K562 (cell line): ENCODE results near the gene PRCD. TPM values are rescaled to one million over a fixed set of nuclear protein-coding genes. Genes with fewer than 3 reads are reported as not detected.

Experiments
- BCLAF1 ChIP-seq, 2 experiments: fragments of 450-650 bp in 1 of 2; IDR thresholded peaks; 2 replicates each; pipeline ENCODE4 v1.6.1; 2011 to 2017; ENCODE audit warnings: low read depth in 2 of 2, antibody characterized with exemption in 1 of 2, borderline replicate concordance in 1 of 2, low read length in 1 of 2, mild to moderate bottlenecking in 1 of 2, mixed read lengths in 1 of 2; ENCODE audit not compliant: control insufficient read depth in 1 of 2
- LCOR ChIP-seq: sonication (generic); formaldehyde crosslinking; IDR thresholded peaks from 2 replicates; pipeline ENCODE4 v1.8.0; 2022; ENCODE audit warnings: mild to moderate bottlenecking, missing genetic modification reagents
- MED1 ChIP-seq: sonication (generic); formaldehyde crosslinking; IDR thresholded peaks from 2 replicates; pipeline ENCODE4 v1.8.1; 2023; ENCODE audit warnings: missing genetic modification reagents, borderline replicate concordance
- SMAD2 ChIP-seq: fragments of 150-350 bp; IDR thresholded peaks from 2 replicates; pipeline ENCODE4 v1.6.1; 2014; ENCODE audit warnings: low read depth, mild to moderate bottlenecking, low read length
- SNAPC5 ChIP-seq: fragments of 250-450 bp; sonication (Bioruptor Pico); IDR thresholded peaks from 2 replicates; pipeline ENCODE4 v1.8.0; 2021; ENCODE audit warnings: moderate library complexity, mild to moderate bottlenecking, inconsistent platforms
- TCF7 ChIP-seq: sonication (generic); IDR thresholded peaks from 2 replicates; pipeline ENCODE4 v1.6.1; 2016; ENCODE audit warnings: antibody characterized with exemption, borderline replicate concordance
- ZNF134 ChIP-seq: fragments of 250-450 bp; sonication (Bioruptor Pico); conservative IDR thresholded peaks from 2 replicates; pipeline ENCODE4 v1.4.0; 2020
- ZNF384 ChIP-seq: IDR thresholded peaks from 2 replicates; pipeline ENCODE4 v1.6.1; 2012; ENCODE audit warnings: low read depth, low read length, improper control_type of control experiment
- ZNF41 ChIP-seq: fragments of 250-450 bp; sonication (Bioruptor Pico); conservative IDR thresholded peaks from 2 replicates; pipeline ENCODE4 v1.4.0; 2020; ENCODE audit warnings: mild to moderate bottlenecking
- ZNF639 ChIP-seq, 2 experiments: fragments of 200-800 bp in 1 of 2; sonication (Bioruptor generic) in 1 of 2; sonication (generic) in 1 of 2; formaldehyde crosslinking in 1 of 2; IDR thresholded peaks in 1 of 2; conservative IDR thresholded peaks in 1 of 2; 2 replicates each; pipeline versions ENCODE4 v1.5.0 to v1.6.1; 2016 to 2020; ENCODE audit warnings: missing compliant biosample characterization in 1 of 2, missing genetic modification characterization in 1 of 2, missing genetic modification reagents in 1 of 2
- polyA plus RNA-seq, 8 experiments: library from polyadenylated mRNA; depleted of rRNA in 4 of 8; stranded (reverse) in 5 of 8; unstranded in 3 of 8; fragments of >200 nt; fragmentation: Nextera tagmentation in 2 of 8; fragmentation: Illumina TruSeq in 1 of 8; extraction: Ambion mirVana in 2 of 8; extraction: Trizol in 1 of 8; gene quantifications; 2 replicates each; pipeline versions ENCODE4 v1.2.1 to v1.2.3, GENCODE V29; 2011 to 2014; ENCODE audit warnings: inconsistent platforms in 1 of 8, missing spikeins in 1 of 8
- total RNA-seq, 7 experiments: library from RNA; depleted of rRNA in 6 of 7; stranded (reverse); fragments of >200 nt in 6 of 7; fragmentation: Illumina TruSeq in 2 of 7; extraction: Trizol in 2 of 7; gene quantifications; 2 replicates each; pipeline versions ENCODE4 v1.2.1 to v1.2.3, GENCODE V29; 2011 to 2021; ENCODE audit warnings: low replicate concordance in 1 of 7
- TF ChIP-seq, protein P1 (sequence below): fragments of 200-600 bp; sonication (generic); IDR thresholded peaks from one replicate; pipeline ENCODE4 v1.6.1; 2012; ENCODE audit warnings: mild to moderate bottlenecking, low read depth, low read length, inconsistent platforms

The PRCD gene
- total and polyA plus RNA-seq, 9 of the 15 experiments (the other 6 are each of a cell fraction or from before 2014, with no cell fraction given), result 0.20 to 0.25 (median 0.21) TPM; not detected in 6

GRCh38 chr17:76556765-76557367 lies 17.0 kb downstream of the PRCD start (continued):
- TF ChIP-seq, protein P1, sequence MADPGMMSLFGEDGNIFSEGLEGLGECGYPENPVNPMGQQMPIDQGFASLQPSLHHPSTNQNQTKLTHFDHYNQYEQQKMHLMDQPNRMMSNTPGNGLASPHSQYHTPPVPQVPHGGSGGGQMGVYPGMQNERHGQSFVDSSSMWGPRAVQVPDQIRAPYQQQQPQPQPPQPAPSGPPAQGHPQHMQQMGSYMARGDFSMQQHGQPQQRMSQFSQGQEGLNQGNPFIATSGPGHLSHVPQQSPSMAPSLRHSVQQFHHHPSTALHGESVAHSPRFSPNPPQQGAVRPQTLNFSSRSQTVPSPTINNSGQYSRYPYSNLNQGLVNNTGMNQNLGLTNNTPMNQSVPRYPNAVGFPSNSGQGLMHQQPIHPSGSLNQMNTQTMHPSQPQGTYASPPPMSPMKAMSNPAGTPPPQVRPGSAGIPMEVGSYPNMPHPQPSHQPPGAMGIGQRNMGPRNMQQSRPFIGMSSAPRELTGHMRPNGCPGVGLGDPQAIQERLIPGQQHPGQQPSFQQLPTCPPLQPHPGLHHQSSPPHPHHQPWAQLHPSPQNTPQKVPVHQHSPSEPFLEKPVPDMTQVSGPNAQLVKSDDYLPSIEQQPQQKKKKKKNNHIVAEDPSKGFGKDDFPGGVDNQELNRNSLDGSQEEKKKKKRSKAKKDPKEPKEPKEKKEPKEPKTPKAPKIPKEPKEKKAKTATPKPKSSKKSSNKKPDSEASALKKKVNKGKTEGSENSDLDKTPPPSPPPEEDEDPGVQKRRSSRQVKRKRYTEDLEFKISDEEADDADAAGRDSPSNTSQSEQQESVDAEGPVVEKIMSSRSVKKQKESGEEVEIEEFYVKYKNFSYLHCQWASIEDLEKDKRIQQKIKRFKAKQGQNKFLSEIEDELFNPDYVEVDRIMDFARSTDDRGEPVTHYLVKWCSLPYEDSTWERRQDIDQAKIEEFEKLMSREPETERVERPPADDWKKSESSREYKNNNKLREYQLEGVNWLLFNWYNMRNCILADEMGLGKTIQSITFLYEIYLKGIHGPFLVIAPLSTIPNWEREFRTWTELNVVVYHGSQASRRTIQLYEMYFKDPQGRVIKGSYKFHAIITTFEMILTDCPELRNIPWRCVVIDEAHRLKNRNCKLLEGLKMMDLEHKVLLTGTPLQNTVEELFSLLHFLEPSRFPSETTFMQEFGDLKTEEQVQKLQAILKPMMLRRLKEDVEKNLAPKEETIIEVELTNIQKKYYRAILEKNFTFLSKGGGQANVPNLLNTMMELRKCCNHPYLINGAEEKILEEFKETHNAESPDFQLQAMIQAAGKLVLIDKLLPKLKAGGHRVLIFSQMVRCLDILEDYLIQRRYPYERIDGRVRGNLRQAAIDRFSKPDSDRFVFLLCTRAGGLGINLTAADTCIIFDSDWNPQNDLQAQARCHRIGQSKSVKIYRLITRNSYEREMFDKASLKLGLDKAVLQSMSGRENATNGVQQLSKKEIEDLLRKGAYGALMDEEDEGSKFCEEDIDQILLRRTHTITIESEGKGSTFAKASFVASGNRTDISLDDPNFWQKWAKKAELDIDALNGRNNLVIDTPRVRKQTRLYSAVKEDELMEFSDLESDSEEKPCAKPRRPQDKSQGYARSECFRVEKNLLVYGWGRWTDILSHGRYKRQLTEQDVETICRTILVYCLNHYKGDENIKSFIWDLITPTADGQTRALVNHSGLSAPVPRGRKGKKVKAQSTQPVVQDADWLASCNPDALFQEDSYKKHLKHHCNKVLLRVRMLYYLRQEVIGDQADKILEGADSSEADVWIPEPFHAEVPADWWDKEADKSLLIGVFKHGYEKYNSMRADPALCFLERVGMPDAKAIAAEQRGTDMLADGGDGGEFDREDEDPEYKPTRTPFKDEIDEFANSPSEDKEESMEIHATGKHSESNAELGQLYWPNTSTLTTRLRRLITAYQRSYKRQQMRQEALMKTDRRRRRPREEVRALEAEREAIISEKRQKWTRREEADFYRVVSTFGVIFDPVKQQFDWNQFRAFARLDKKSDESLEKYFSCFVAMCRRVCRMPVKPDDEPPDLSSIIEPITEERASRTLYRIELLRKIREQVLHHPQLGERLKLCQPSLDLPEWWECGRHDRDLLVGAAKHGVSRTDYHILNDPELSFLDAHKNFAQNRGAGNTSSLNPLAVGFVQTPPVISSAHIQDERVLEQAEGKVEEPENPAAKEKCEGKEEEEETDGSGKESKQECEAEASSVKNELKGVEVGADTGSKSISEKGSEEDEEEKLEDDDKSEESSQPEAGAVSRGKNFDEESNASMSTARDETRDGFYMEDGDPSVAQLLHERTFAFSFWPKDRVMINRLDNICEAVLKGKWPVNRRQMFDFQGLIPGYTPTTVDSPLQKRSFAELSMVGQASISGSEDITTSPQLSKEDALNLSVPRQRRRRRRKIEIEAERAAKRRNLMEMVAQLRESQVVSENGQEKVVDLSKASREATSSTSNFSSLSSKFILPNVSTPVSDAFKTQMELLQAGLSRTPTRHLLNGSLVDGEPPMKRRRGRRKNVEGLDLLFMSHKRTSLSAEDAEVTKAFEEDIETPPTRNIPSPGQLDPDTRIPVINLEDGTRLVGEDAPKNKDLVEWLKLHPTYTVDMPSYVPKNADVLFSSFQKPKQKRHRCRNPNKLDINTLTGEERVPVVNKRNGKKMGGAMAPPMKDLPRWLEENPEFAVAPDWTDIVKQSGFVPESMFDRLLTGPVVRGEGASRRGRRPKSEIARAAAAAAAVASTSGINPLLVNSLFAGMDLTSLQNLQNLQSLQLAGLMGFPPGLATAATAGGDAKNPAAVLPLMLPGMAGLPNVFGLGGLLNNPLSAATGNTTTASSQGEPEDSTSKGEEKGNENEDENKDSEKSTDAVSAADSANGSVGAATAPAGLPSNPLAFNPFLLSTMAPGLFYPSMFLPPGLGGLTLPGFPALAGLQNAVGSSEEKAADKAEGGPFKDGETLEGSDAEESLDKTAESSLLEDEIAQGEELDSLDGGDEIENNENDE, result no peak
- TF ChIP-seq SMAD2, result no peak
- no peak for TF ChIP-seq TCF7
- no peak for TF ChIP-seq ZNF41 (CRISPR knock-in tag)
- no peak for TF ChIP-seq BCLAF1 (IDR thresholded peaks at IDR 0.05; ENCODE audit: borderline replicate concordance in 1 of 2, control insufficient read depth in 1 of 2, low read depth in 2 of 2, low read length in 1 of 2)
- peak; percentile 25; the same call in 1 of the 2 replicates for TF ChIP-seq ZNF384
- no peak for TF ChIP-seq LCOR
- TF ChIP-seq ZNF134, result no peak
- no peak for TF ChIP-seq ZNF639 (CRISPR knock-in tag; conservative IDR thresholded peaks at IDR 0.05 in 1 of 2, IDR thresholded peaks at IDR 0.05 in 1 of 2)
- TF ChIP-seq MED1 (CRISPR knock-in tag), result no peak
- TF ChIP-seq SNAPC5 (CRISPR knock-in tag), result no peak
